Panc1 (cell line): ENCODE measurements around the gene DCN. TPM values are rescaled to one million over a fixed set of nuclear protein-coding genes. Genes with fewer than 3 reads are reported as not detected.

Experiments used
- ATAC-seq: fragments of 200-7000 bp; cut with Tn5 transposase; 2 replicates; pipeline ENCODE4 v1.9.1; 2020; ENCODE audit warnings: mild to moderate bottlenecking, moderate library complexity
- BruUV-seq: library from RNA; stranded (reverse); fragments of 400-500 nt; replicated peaks from 2 replicates; lab custom pipeline; 2021; lab: Mats Ljungman, UMichigan
- CTCF ChIA-PET: fragments of 300-600 bp; sonication (Branson Sonifier 250); formaldehyde crosslinking; loops from one replicate; lab custom pipeline; 2022; ENCODE audit warnings: antibody characterized with exemption; lab: Charles Lee
- POLR2A ChIA-PET: fragments of 300-600 bp; sonication (Branson Sonifier 250); formaldehyde crosslinking; loops from one replicate; lab custom pipeline; 2022; ENCODE audit warnings: antibody characterized with exemption; lab: Charles Lee
- DNase-seq: peaks from one replicate; pipeline ENCODE4 v3.0.0-alpha.2; 2010; ENCODE audit warnings: low read depth, low spot score
- H3K27ac ChIP-seq: 2 replicates; pipeline ENCODE4 v1.5.1; 2011; ENCODE audit warnings: mild to moderate bottlenecking, low read length, inconsistent platforms
- H3K27me3 ChIP-seq: fragments of 200-500 bp; sonication (Bioruptor generic); 2 replicates; pipeline ENCODE4 v1.6.0; 2014; ENCODE audit warnings: low read length, inconsistent platforms; ENCODE audit not compliant: control insufficient read depth, insufficient read depth
- H3K36me3 ChIP-seq: fragments of 200-500 bp; sonication (Bioruptor generic); 2 replicates; pipeline ENCODE4 v1.5.1; 2014; ENCODE audit warnings: inconsistent platforms, mild to moderate bottlenecking, low read length, moderate library complexity; ENCODE audit not compliant: control insufficient read depth, insufficient read depth
- H3K4me1 ChIP-seq: 2 replicates; pipeline ENCODE4 v1.5.1; 2011; ENCODE audit warnings: inconsistent platforms, mild to moderate bottlenecking, low read length, moderate library complexity; ENCODE audit not compliant: control insufficient read depth, insufficient read depth
- H3K4me3 ChIP-seq, 2 experiments: 2 replicates each; pipeline ENCODE4 v1.5.1; 2011 to 2012; ENCODE audit warnings: low read depth in 2 of 2, low read length in 2 of 2, mild to moderate bottlenecking in 2 of 2, inconsistent platforms in 1 of 2, moderate library complexity in 1 of 2
- H3K9me3 ChIP-seq: fragments of 200-500 bp; sonication (Bioruptor generic); 2 replicates; pipeline ENCODE4 v1.5.1; 2014; ENCODE audit warnings: low read depth, mild to moderate bottlenecking, inconsistent platforms, low read length, moderate library complexity; ENCODE audit not compliant: control insufficient read depth, insufficient read depth
- CTCF ChIP-seq: fragments of 450-650 bp; IDR thresholded peaks from 2 replicates; pipeline ENCODE4 v1.5.1; 2017; ENCODE audit warnings: mild to moderate bottlenecking
- POLR2AphosphoS5 ChIP-seq: IDR thresholded peaks from 2 replicates; pipeline ENCODE4 v1.6.1; 2012; ENCODE audit warnings: mild to moderate bottlenecking, low read depth, low read length, moderate library complexity
- SIN3A ChIP-seq: IDR thresholded peaks from 2 replicates; pipeline ENCODE4 v1.6.1; 2012; ENCODE audit warnings: low read depth, mild to moderate bottlenecking, low read length, moderate library complexity, borderline replicate concordance; ENCODE audit not compliant: insufficient read depth
- TCF7L2 ChIP-seq: IDR thresholded peaks from 2 replicates; pipeline ENCODE4 v1.6.1; 2011; ENCODE audit warnings: mild to moderate bottlenecking, low read depth, low read length, inconsistent platforms
- in situ Hi-C: cut with HindIII; loops from 2 replicates; pipeline ENCODE4 v1.10.0; 2016; ENCODE audit warnings: low sequenced_read_pairs, low pct_unique_long_range_greater_than_20kb
- intact Hi-C: fragments of 100-400 bp; cut with micrococcal nuclease; formaldehyde crosslinking; loops from one replicate; pipeline ENCODE4 v1.10.0; 2022; ENCODE audit not compliant: unreplicated experiment
- total RNA-seq: library from RNA; stranded (reverse); gene quantifications from one replicate; pipeline ENCODE4 v1.2.1, GENCODE V29; 2021; ENCODE audit not compliant: unreplicated experiment
- TF ChIP-seq, protein P1 (sequence below), 2 experiments: IDR thresholded peaks; 2 replicates each; pipeline ENCODE4 v1.6.1; 2011 to 2012; ENCODE audit warnings: low read depth in 2 of 2, control low read depth in 1 of 2, low read length in 1 of 2, mild to moderate bottlenecking in 1 of 2, moderate library complexity in 1 of 2; ENCODE audit not compliant: insufficient read depth in 1 of 2

DCN gene
- total RNA-seq, 1 experiment from 2014 or later = 1.9 TPM

- no TSS peak for BruUV-seq
- H3K4me3 ChIP-seq = no peak overlapping the region
- H3K27me3 ChIP-seq = no peaks in the 10 kb centered on the region
- H3K9me3 ChIP-seq = no peaks in the 10 kb centered on the region
- H3K27ac ChIP-seq = no peak overlapping the region
- ATAC-seq (no peak), DNase-seq (no peak)
- H3K36me3 ChIP-seq = no peaks in the 10 kb centered on the region
- ChIA-PET CTCF (no interaction called here), POLR2A (no interaction called here)
- no peaks in the 10 kb centered on the region for H3K4me1 ChIP-seq
- intact Hi-C loops (no loop called here), in situ Hi-C loops (no loop called here)
- TF ChIP-seq, protein P1, sequence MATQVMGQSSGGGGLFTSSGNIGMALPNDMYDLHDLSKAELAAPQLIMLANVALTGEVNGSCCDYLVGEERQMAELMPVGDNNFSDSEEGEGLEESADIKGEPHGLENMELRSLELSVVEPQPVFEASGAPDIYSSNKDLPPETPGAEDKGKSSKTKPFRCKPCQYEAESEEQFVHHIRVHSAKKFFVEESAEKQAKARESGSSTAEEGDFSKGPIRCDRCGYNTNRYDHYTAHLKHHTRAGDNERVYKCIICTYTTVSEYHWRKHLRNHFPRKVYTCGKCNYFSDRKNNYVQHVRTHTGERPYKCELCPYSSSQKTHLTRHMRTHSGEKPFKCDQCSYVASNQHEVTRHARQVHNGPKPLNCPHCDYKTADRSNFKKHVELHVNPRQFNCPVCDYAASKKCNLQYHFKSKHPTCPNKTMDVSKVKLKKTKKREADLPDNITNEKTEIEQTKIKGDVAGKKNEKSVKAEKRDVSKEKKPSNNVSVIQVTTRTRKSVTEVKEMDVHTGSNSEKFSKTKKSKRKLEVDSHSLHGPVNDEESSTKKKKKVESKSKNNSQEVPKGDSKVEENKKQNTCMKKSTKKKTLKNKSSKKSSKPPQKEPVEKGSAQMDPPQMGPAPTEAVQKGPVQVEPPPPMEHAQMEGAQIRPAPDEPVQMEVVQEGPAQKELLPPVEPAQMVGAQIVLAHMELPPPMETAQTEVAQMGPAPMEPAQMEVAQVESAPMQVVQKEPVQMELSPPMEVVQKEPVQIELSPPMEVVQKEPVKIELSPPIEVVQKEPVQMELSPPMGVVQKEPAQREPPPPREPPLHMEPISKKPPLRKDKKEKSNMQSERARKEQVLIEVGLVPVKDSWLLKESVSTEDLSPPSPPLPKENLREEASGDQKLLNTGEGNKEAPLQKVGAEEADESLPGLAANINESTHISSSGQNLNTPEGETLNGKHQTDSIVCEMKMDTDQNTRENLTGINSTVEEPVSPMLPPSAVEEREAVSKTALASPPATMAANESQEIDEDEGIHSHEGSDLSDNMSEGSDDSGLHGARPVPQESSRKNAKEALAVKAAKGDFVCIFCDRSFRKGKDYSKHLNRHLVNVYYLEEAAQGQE (IDR thresholded peaks at IDR 0.05; ENCODE audit: insufficient read depth in 1 of 2, low read depth in 2 of 2, low read length in 1 of 2) = no peak
- no peak for TF ChIP-seq POLR2AphosphoS5
- TF ChIP-seq SIN3A = no peak
- TF ChIP-seq CTCF = no peak
- no peak for TF ChIP-seq TCF7L2
These were observed 6.9 kb upstream of the DCN start for GRCh38 chr12:91189516-91189915.

DNA sequence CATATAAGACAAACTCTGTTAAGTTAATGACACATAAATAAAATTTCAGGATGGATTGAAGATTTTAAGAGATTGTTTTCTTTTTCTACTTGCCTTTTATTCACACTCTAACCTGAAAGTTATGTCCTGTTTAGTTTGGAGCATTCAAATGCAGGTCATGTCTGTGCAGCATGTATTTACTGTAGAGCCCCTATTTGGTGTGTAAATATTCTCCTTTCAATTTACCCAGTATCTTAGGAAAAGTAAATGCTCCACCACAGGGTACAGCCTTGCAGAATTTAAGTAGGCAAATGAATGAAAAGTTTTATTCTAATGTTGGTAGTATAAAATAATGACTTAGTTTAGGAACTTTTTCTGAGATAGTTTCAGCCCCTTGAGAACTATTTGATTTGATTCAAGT is 6.2 kb upstream of the DCN start:
- in situ Hi-C loops = no loop called here
- CTCF ChIA-PET = no interaction called here
- H3K27ac ChIP-seq = no peak overlapping the region

More for the DNA sequence above, 6.2 kb upstream of the DCN start:
- Histone ChIP-seq H3K4me3 (no peak overlapping the region), H3K9me3 (no peaks in the 10 kb centered on the region), H3K4me1 (no peaks in the 10 kb centered on the region), H3K27me3 (no peaks in the 10 kb centered on the region), H3K36me3 (no peaks in the 10 kb centered on the region)
- TF ChIP-seq CTCF = no peak
- no peak for TF ChIP-seq SIN3A
- TF ChIP-seq POLR2AphosphoS5 = no peak
- TF ChIP-seq TCF7L2 = no peak
- TF ChIP-seq, protein P1 (IDR thresholded peaks at IDR 0.05; ENCODE audit: insufficient read depth in 1 of 2, low read depth in 2 of 2, low read length in 1 of 2) = no peak
- ATAC-seq (no peak), DNase-seq (no peak)
- intact Hi-C loops = no loop called here
- POLR2A ChIA-PET = no interaction called here
- BruUV-seq = no TSS peak
